H1 (cell line): ENCODE measurements around the gene MRPL11. TPM values are rescaled to one million over a fixed set of nuclear protein-coding genes. Genes with fewer than 3 reads are reported as not detected.

Experiments used
- CTCF ChIA-PET: fragments of 300-600 bp; sonication (Branson Sonifier 250); formaldehyde crosslinking; loops from one replicate; lab custom pipeline; 2021; ENCODE audit not compliant: partially characterized antibody; lab: Charles Lee
- POLR2A ChIA-PET: fragments of 300-600 bp; sonication (Branson Sonifier 250); formaldehyde crosslinking; loops from one replicate; lab custom pipeline; 2021; ENCODE audit warnings: inconsistent platforms; ENCODE audit not compliant: partially characterized antibody; lab: Charles Lee
- DNase-seq, 2 experiments: peaks; one replicate each; pipeline versions ENCODE4 v3.0.0 to v3.0.0-alpha.2; 2010 to 2022; ENCODE audit warnings: low spot score in 2 of 2, low read depth in 1 of 2, mixed read lengths in 1 of 2
- FAIRE-seq: peaks from 2 replicates; lab custom pipeline; 2011; peaks lifted over from hg19 to GRCh38; lab: Jason Lieb, UNC
- H2AFZ ChIP-seq: 2 replicates; pipeline ENCODE4 v1.8.1; 2012; ENCODE audit warnings: low read length, inconsistent platforms
- H2AK5ac ChIP-seq: 2 replicates; pipeline ENCODE4 v1.6.1; 2013; ENCODE audit warnings: low read depth, low read length
- H2BK120ac ChIP-seq: replicated peaks from 2 replicates; pipeline ENCODE3; 2013; ENCODE audit warnings: low read depth, low read length, inconsistent platforms
- H2BK12ac ChIP-seq: 2 replicates; pipeline ENCODE4 v1.6.1; 2013; ENCODE audit warnings: low read depth, low read length
- H2BK15ac ChIP-seq: 2 replicates; pipeline ENCODE4 v1.6.1; 2013; ENCODE audit warnings: low read length
- H2BK20ac ChIP-seq: 2 replicates; pipeline ENCODE4 v1.6.1; 2013; ENCODE audit warnings: low read length
- H2BK5ac ChIP-seq: 2 replicates; pipeline ENCODE4 v1.6.1; 2013; ENCODE audit warnings: low read depth, low read length
- H3K14ac ChIP-seq: 2 replicates; pipeline ENCODE4 v1.6.1; 2013; ENCODE audit warnings: inconsistent platforms; ENCODE audit not compliant: insufficient read length
- H3K18ac ChIP-seq: 2 replicates; pipeline ENCODE4 v1.6.1; 2013; ENCODE audit warnings: low read length; ENCODE audit errors: extremely low read depth
- H3K23ac ChIP-seq: 2 replicates; pipeline ENCODE4 v1.6.1; 2013; ENCODE audit warnings: inconsistent platforms; ENCODE audit not compliant: insufficient read length
- H3K23me2 ChIP-seq: 2 replicates; pipeline ENCODE4 v1.6.1; 2013; ENCODE audit warnings: low read depth, low read length
- H3K27ac ChIP-seq: 2 replicates; pipeline ENCODE4 v1.6.1; 2011; ENCODE audit warnings: low read depth, low read length, inconsistent platforms
- H3K27me3 ChIP-seq, 4 experiments: replicated peaks in 1 of 4; 1 replicate in 1 of 4; 2 replicates in 3 of 4; pipeline versions ENCODE4 v1.6.1 to v1.8.1; 2011 to 2013; ENCODE audit warnings: low read length in 3 of 4, mild to moderate bottlenecking in 3 of 4, inconsistent platforms in 2 of 4, mixed read lengths in 2 of 4, moderate library complexity in 1 of 4; ENCODE audit not compliant: control insufficient read depth in 3 of 4, insufficient read depth in 3 of 4; ENCODE audit errors: extremely low read depth in 1 of 4
- H3K36me3 ChIP-seq, 4 experiments: 2 replicates each; pipeline versions ENCODE4 v1.6.1 to v1.8.1; 2011 to 2013; ENCODE audit warnings: mild to moderate bottlenecking in 4 of 4, low read length in 3 of 4, moderate library complexity in 2 of 4, control low read depth in 1 of 4, inconsistent platforms in 1 of 4; ENCODE audit not compliant: insufficient read depth in 4 of 4, control insufficient read depth in 2 of 4
- H3K4ac ChIP-seq: replicated peaks from 2 replicates; pipeline ENCODE3; 2013; ENCODE audit warnings: low read length, low read depth, mixed read lengths, inconsistent platforms; ENCODE audit not compliant: insufficient read length
- H3K4me1 ChIP-seq, 4 experiments: replicated peaks in 1 of 4; 1 replicate in 1 of 4; 2 replicates in 3 of 4; pipeline versions ENCODE4 v1.6.1 to v1.8.1; 2011 to 2013; ENCODE audit warnings: low read length in 3 of 4, inconsistent platforms in 2 of 4, mixed read lengths in 1 of 4; ENCODE audit not compliant: insufficient read depth in 4 of 4, control insufficient read depth in 3 of 4
- H3K4me2 ChIP-seq, 2 experiments: 2 replicates each; pipeline versions ENCODE4 v1.6.1 to v1.8.1; 2011 to 2013; ENCODE audit warnings: low read depth in 2 of 2, low read length in 2 of 2, control low read depth in 1 of 2, inconsistent platforms in 1 of 2, mild to moderate bottlenecking in 1 of 2; ENCODE audit not compliant: insufficient read depth in 1 of 2
- H3K4me3 ChIP-seq, 4 experiments: fragments of 200-600, 300-600 bp in 1 of 4; sonication (generic), shearing (Covaris generic), sonication (Bioruptor Twin) in 1 of 4; 2 replicates each; pipeline versions ENCODE4 v1.5.1 to v1.8.1; 2011 to 2016; ENCODE audit warnings: low read length in 4 of 4, low read depth in 3 of 4, control low read depth in 2 of 4, inconsistent platforms in 2 of 4, mild to moderate bottlenecking in 2 of 4, mixed read lengths in 1 of 4, moderate library complexity in 1 of 4; ENCODE audit not compliant: insufficient read depth in 2 of 4; ENCODE audit errors: extremely low read depth in 1 of 4
- H3K56ac ChIP-seq: replicated peaks from 2 replicates; pipeline ENCODE3; 2013; ENCODE audit warnings: low read depth, mild to moderate bottlenecking, mixed read lengths, low read length, inconsistent platforms; ENCODE audit not compliant: insufficient read length
- H3K79me1 ChIP-seq: 2 replicates; pipeline ENCODE4 v1.6.1; 2013; ENCODE audit warnings: low read depth, low read length, control low read depth
- H3K79me2 ChIP-seq, 2 experiments: 2 replicates each; pipeline versions ENCODE4 v1.6.1 to v1.8.1; 2012 to 2013; ENCODE audit warnings: low read length in 2 of 2, mild to moderate bottlenecking in 2 of 2, inconsistent platforms in 1 of 2; ENCODE audit not compliant: insufficient read depth in 2 of 2, control insufficient read depth in 1 of 2
- H3K9ac ChIP-seq, 4 experiments: replicated peaks in 1 of 4; 1 replicate in 1 of 4; 2 replicates in 3 of 4; pipeline versions ENCODE4 v1.6.1 to v1.8.1; 2011 to 2013; ENCODE audit warnings: low read depth in 3 of 4, low read length in 3 of 4, control low read depth in 2 of 4, mild to moderate bottlenecking in 2 of 4, moderate library complexity in 2 of 4, inconsistent platforms in 1 of 4; ENCODE audit errors: extremely low read depth in 1 of 4
- H3K9me3 ChIP-seq, 2 experiments: 2 replicates each; pipeline versions ENCODE4 v1.6.1 to v1.8.1; 2012 to 2013; ENCODE audit warnings: mild to moderate bottlenecking in 2 of 2, moderate library complexity in 2 of 2, control low read depth in 1 of 2, inconsistent platforms in 1 of 2, low read depth in 1 of 2, low read length in 1 of 2, mixed read lengths in 1 of 2; ENCODE audit not compliant: insufficient read depth in 2 of 2
- H4K20me1 ChIP-seq, 2 experiments: replicated peaks in 1 of 2; 2 replicates each; pipeline versions ENCODE3 to v1.8.1; 2011 to 2013; ENCODE audit warnings: inconsistent platforms in 2 of 2, low read length in 2 of 2, mild to moderate bottlenecking in 1 of 2; ENCODE audit not compliant: insufficient read depth in 2 of 2, control insufficient read depth in 1 of 2
- H4K5ac ChIP-seq: 2 replicates; pipeline ENCODE4 v1.6.1; 2013; ENCODE audit warnings: low read length, low read depth, mixed read lengths, inconsistent platforms; ENCODE audit not compliant: insufficient read length
- H4K8ac ChIP-seq: 2 replicates; pipeline ENCODE4 v1.8.0; 2013; ENCODE audit warnings: mild to moderate bottlenecking, moderate library complexity, low read length, inconsistent platforms; ENCODE audit not compliant: insufficient read depth; ENCODE audit errors: extremely low read depth
- H4K91ac ChIP-seq: replicated peaks from 2 replicates; pipeline ENCODE3; 2013; ENCODE audit warnings: low read length, mixed read lengths, inconsistent platforms; ENCODE audit not compliant: insufficient read length
- ATF3 ChIP-seq: IDR thresholded peaks from 2 replicates; pipeline ENCODE4 v1.6.1; 2011; ENCODE audit warnings: low read depth, mild to moderate bottlenecking, low read length; ENCODE audit not compliant: insufficient read depth
- BACH1 ChIP-seq: IDR thresholded peaks from 2 replicates; pipeline ENCODE4 v1.6.1; 2012; ENCODE audit warnings: low read length, improper control_type of control experiment
- CTCF ChIP-seq, 3 experiments: IDR thresholded peaks; 1 replicate in 2 of 3; 2 replicates in 1 of 3; pipeline versions ENCODE4 v1.5.1 to v1.6.1; 2011; ENCODE audit warnings: low read length in 3 of 3, mild to moderate bottlenecking in 3 of 3, inconsistent platforms in 2 of 3, low read depth in 1 of 3, moderate library complexity in 1 of 3; ENCODE audit not compliant: insufficient read depth in 1 of 3; ENCODE audit errors: control extremely low read depth in 1 of 3
- GTF2F1 ChIP-seq: IDR thresholded peaks from 2 replicates; pipeline ENCODE4 v1.6.1; 2012; ENCODE audit warnings: low read depth, low read length, improper control_type of control experiment, borderline replicate concordance
- HDAC6 ChIP-seq: IDR thresholded peaks from one replicate; pipeline ENCODE4 v1.7.1; 2012; ENCODE audit warnings: low read depth, mild to moderate bottlenecking, inconsistent platforms, low read length, moderate library complexity
- MAX ChIP-seq: IDR thresholded peaks from 2 replicates; pipeline ENCODE4 v1.6.1; 2012; ENCODE audit warnings: inconsistent platforms
- POLR2AphosphoS5 ChIP-seq: IDR thresholded peaks from 2 replicates; pipeline ENCODE4 v1.6.1; 2011; ENCODE audit warnings: low read depth, low read length
- RAD21 ChIP-seq, 2 experiments: IDR thresholded peaks in 1 of 2; conservative IDR thresholded peaks in 1 of 2; 2 replicates each; pipeline ENCODE4 v1.6.1; 2011; ENCODE audit warnings: low read depth in 2 of 2, low read length in 2 of 2, improper control_type of control experiment in 1 of 2, inconsistent platforms in 1 of 2, mild to moderate bottlenecking in 1 of 2, moderate library complexity in 1 of 2
- SP2 ChIP-seq: IDR thresholded peaks from 2 replicates; pipeline ENCODE4 v1.6.1; 2012; ENCODE audit warnings: mild to moderate bottlenecking, low read length, inconsistent platforms
- TCF12 ChIP-seq: IDR thresholded peaks from 2 replicates; pipeline ENCODE4 v1.6.1; 2011; ENCODE audit warnings: low read depth, mild to moderate bottlenecking, low read length
- WGBS, 2 experiments: shearing (Covaris generic) in 1 of 2; methylation state at CpG; one replicate each; pipeline versions ENCODE4 v1.1.6 to v1.1.7; 2013 to 2015; ENCODE audit warnings: low lambda C conversion rate in 2 of 2, mixed read lengths in 2 of 2, inconsistent platforms in 1 of 2, low coverage in 1 of 2, missing lambda C conversion rate in 1 of 2; ENCODE audit not compliant: insufficient replicate concordance in 2 of 2, insufficient coverage in 1 of 2, insufficient read length in 1 of 2; ENCODE audit errors: extremely low coverage in 1 of 2, missing lambda C conversion rate in 1 of 2; 5-methylcytosine and 5-hydroxymethylcytosine counted together
- polyA plus RNA-seq, 7 experiments: library from polyadenylated mRNA; depleted of rRNA in 3 of 7; stranded (reverse) in 5 of 7; unstranded in 2 of 7; fragments of >200 nt in 5 of 7; fragments of 200-250 nt in 2 of 7; gene quantifications; 1 replicate in 5 of 7; 2 replicates in 1 of 7; 4 replicates in 1 of 7; pipeline versions ENCODE4 v1.2.1 to v1.2.3, GENCODE V29; 2011 to 2013; ENCODE audit warnings: missing spikeins in 2 of 7, mixed read lengths in 2 of 7
- total RNA-seq: library from RNA; stranded (reverse); fragmentation: NEBNext Ultra II Directional; extraction: Animal tissue kit (Norgen Biotek cat#: 25700); gene quantifications from 2 replicates; pipeline ENCODE4 v1.2.1, GENCODE V29; 2021

The MRPL11 gene
- total and polyA plus RNA-seq, 2 of the 8 experiments (the other 6 are each of a cell fraction or from before 2014, with no cell fraction given): 105 to 141 TPM

GRCh38 chr11:66426314-66426713 lies 12.3 kb downstream of the MRPL11 start:
- Histone ChIP-seq H2BK20ac (no peak overlapping the region), H3K56ac (no peak overlapping the region), H3K79me1 (no peaks in the 10 kb centered on the region), H2BK15ac (no peak overlapping the region), H2BK120ac (no peak overlapping the region), H2BK12ac (no peak overlapping the region), H4K5ac (no peak overlapping the region), H3K18ac (no peak overlapping the region), H3K9me3 (no peaks in the 10 kb centered on the region), H3K27ac (no peak overlapping the region), H2AK5ac (no peak overlapping the region), H3K4ac (no peak overlapping the region), H2AFZ (no peak overlapping the region), H3K79me2 (no peaks in the 10 kb centered on the region), H3K27me3 (peaks cover 0 to 2% (median 2%) of the 10 kb centered on the region in 4 experiments; a peak in 6 of 7 replicates), H3K36me3 (no peaks in the 10 kb centered on the region; a peak in 1 of 8 replicates), H3K23me2 (0 out of 2 replicates have a peak, but pooled peaks cover under 1% of the 10 kb centered on the region), H3K4me2 (no peak overlapping the region), H4K20me1 (peaks cover 4 to 10% of the 10 kb centered on the region in 2 experiments), H3K4me3 (no peak overlapping the region), H2BK5ac (no peak overlapping the region), H3K9ac (no peak overlapping the region), H4K8ac (no peak overlapping the region), H3K23ac (no peak overlapping the region), H4K91ac (no peak overlapping the region), H3K14ac (no peak overlapping the region), H3K4me1 (no peaks in the 10 kb centered on the region)
- FAIRE-seq: no peak
- WGBS, 2 experiments: 91% methylated on average over 19 of the region's 23 CpGs; no CpG with 5 or more reads in 1 of the 2 experiments
- no peak for DNase-seq
- ChIA-PET POLR2A (interaction anchor here (1.4 to 7.3 kb wide), 3 partner anchors 12 to 18 kb away, joined by 4 to 78 read pairs (median 9); partner anchors contain the start of gene MRPL11), CTCF (interaction anchor here (1.1 to 13.2 kb wide), 4 partner anchors 9 to 38 kb away, joined by 3 to 259 read pairs (median 64); partner anchors contain the start of gene MRPL11)
- TF ChIP-seq RAD21 (IDR thresholded peaks at IDR 0.05 in 1 of 2, conservative IDR thresholded peaks at IDR 0.05 in 1 of 2; ENCODE audit: low read depth in 2 of 2, low read length in 2 of 2) (no peak), TCF12 (no peak), ATF3 (no peak), POLR2AphosphoS5 (no peak), GTF2F1 (no peak), BACH1 (no peak), CTCF (IDR thresholded peaks at IDR 0.05; ENCODE audit: control extremely low read depth in 1 of 3, insufficient read depth in 1 of 3, low read depth in 1 of 3, low read length in 3 of 3) (no peak), SP2 (no peak), MAX (no peak), HDAC6 (no peak)
